ENCODE data around the gene CCDC68. TPM values are rescaled to one million over a fixed set of nuclear protein-coding genes. Genes with fewer than 3 reads are reported as not detected.

The CCDC68 gene
- total and polyA plus RNA-seq, 2 donors (not counting 3 experiments of a cell fraction or from before 2014, with no cell fraction given), result 0.72 to 1.0 TPM

- CTCF ChIA-PET, result no interaction called here
- H3K4me3 ChIP-seq (replicated peaks in 1 of 3; ENCODE audit: insufficient read depth in 1 of 3, low read depth in 1 of 3, low read length in 3 of 3), result no peak overlapping the region
- H3K9me1 ChIP-seq (replicated peaks; ENCODE audit: control insufficient read depth, extremely low read depth, insufficient read depth, low read length), result no peaks in the 10 kb centered on the region
- peaks cover 5 to 10% of the 10 kb centered on the region in 2 experiments for H3K27me3 ChIP-seq (ENCODE audit: control insufficient read depth in 2 of 2, insufficient read depth in 2 of 2, low read length in 2 of 2)
- dilution Hi-C loops (cut with MboI; ENCODE audit: extremely low pct_ligation_motif_present, low sequenced_read_pairs), result no loop called here
- H3K36me3 ChIP-seq (ENCODE audit: control insufficient read depth in 2 of 2, extremely low read depth in 1 of 2, insufficient read depth in 2 of 2, low read length in 2 of 2), result no peaks in the 10 kb centered on the region
- no TSS peak for BruUV-seq (replicated peaks)
- H4K20me1 ChIP-seq (replicated peaks; ENCODE audit: control insufficient read depth, extremely low read depth, insufficient read depth, low read length), result no peaks in the 10 kb centered on the region
- no peak overlapping the region for H2AFZ ChIP-seq (ENCODE audit: low read depth, low read length)
- no peaks in the 10 kb centered on the region for H3K4me1 ChIP-seq (ENCODE audit: control insufficient read depth, extremely low read depth, insufficient read depth, low read length)
- FAIRE-seq, result no peak
- DNase-seq (ENCODE audit: low read depth, low spot score), result no peak
- no peak overlapping the region for H3K27ac ChIP-seq (ENCODE audit: insufficient read depth, low read depth, low read length)
- no peaks in the 10 kb centered on the region for H3K9me3 ChIP-seq (replicated peaks; ENCODE audit: control insufficient read depth, insufficient read depth, low read length)
- no peak overlapping the region for H3K4me2 ChIP-seq (ENCODE audit: insufficient read depth, low read length)
- POLR2A ChIA-PET, result no interaction called here
- TF ChIP-seq MAX (IDR thresholded peaks at IDR 0.05; ENCODE audit: insufficient read depth, insufficient read length) (no peak), FOS (IDR thresholded peaks at IDR 0.05; ENCODE audit: borderline replicate concordance, insufficient read depth, low read length) (no peak), JUN (IDR thresholded peaks at IDR 0.05; ENCODE audit: borderline replicate concordance, insufficient read depth, insufficient read length, low read depth) (no peak), POLR2AphosphoS5 (IDR thresholded peaks at IDR 0.05; ENCODE audit: insufficient read depth, low read depth, low read length) (no peak), GATA2 (IDR thresholded peaks at IDR 0.05; ENCODE audit: insufficient read depth, insufficient read length, low read depth, low read length) (no peak), MYC (IDR thresholded peaks at IDR 0.05; ENCODE audit: low read depth, low read length) (no peak), POLR2A (IDR thresholded peaks at IDR 0.05; ENCODE audit: low read depth, low read length) (no peak), EZH2 (IDR thresholded peaks at IDR 0.05; ENCODE audit: borderline replicate concordance, low read depth, low read length, severe bottlenecking) (no peak)
- intact Hi-C loops (cut with micrococcal nuclease), result no loop called here
- H3K9ac ChIP-seq (replicated peaks; ENCODE audit: extremely low read depth, insufficient read depth, low read length), result no peak overlapping the region
- H3K79me2 ChIP-seq (ENCODE audit: control insufficient read depth, insufficient read depth, low read length), result no peaks in the 10 kb centered on the region
Observed at GRCh38 chr18:54883816-54884604, 75.3 kb downstream of the CCDC68 start.
